Body of pancreas (tissue), 4 donors: ENCODE data around the gene SAMD14. TPM values are rescaled to one million over a fixed set of nuclear protein-coding genes. Genes with fewer than 3 reads are reported as not detected.

ENCODE experiments used
- ATAC-seq: fragments of 150-250 bp; one replicate; pipeline ENCODE4 v1.9.1; 2016
- DNase-seq, 4 donors: peaks; one replicate each; pipeline ENCODE4 v3.0.0-alpha.2; 2019
- H3K27ac ChIP-seq, 4 donors: fragments of 200-600 bp; sonication (generic); 1 replicate in 3 of 4; 2 replicates in 1 of 4; pipeline versions ENCODE4 v1.5.1 to v1.6.1; 2016 to 2019; ENCODE audit warnings: mild to moderate bottlenecking in 1 of 4, mixed read lengths in 1 of 4, moderate library complexity in 1 of 4
- H3K27me3 ChIP-seq, 2 donors: fragments of 200-600 bp; sonication (generic); one replicate each; pipeline ENCODE4 v1.6.0; 2016; ENCODE audit warnings: mild to moderate bottlenecking in 1 of 2
- H3K36me3 ChIP-seq, 2 donors: fragments of 200-600 bp; sonication (generic); replicated peaks in 1 of 2; 2 replicates each; pipeline ENCODE4 v1.5.1; 2016; ENCODE audit warnings: low read depth in 2 of 2; ENCODE audit not compliant: insufficient read depth in 1 of 2
- H3K4me1 ChIP-seq: fragments of 200-600 bp; sonication (generic); one replicate; pipeline ENCODE4 v1.6.0; 2016
- H3K4me3 ChIP-seq, 2 donors: fragments of 200-600 bp; sonication (generic); 1 replicate in 1 of 2; 2 replicates in 1 of 2; pipeline ENCODE4 v1.5.1; 2016 to 2019
- H3K9me3 ChIP-seq, 3 donors: fragments of 200-600 bp; sonication (generic); 1 replicate in 2 of 3; 2 replicates in 1 of 3; pipeline ENCODE4 v1.5.1; 2016
- CTCF ChIP-seq, 7 experiments: fragments of 450-650 bp in 4 of 7; fragments of 200-600 bp in 3 of 7; sonication (generic) in 3 of 7; IDR thresholded peaks; one replicate each; pipeline ENCODE4 v1.5.1; 2016 to 2019; ENCODE audit warnings: antibody characterized with exemption in 7 of 7
- POLR2A ChIP-seq, 3 donors: fragments of 450-650 bp; IDR thresholded peaks; one replicate each; pipeline ENCODE4 v1.6.1; 2016; ENCODE audit warnings: antibody characterized with exemption in 3 of 3, mild to moderate bottlenecking in 2 of 3
- WGBS, 2 donors: methylation state at CpG; one replicate each; pipeline ENCODE4 v1.1.5; 2017; 5-methylcytosine and 5-hydroxymethylcytosine counted together
- intact Hi-C: fragments of 100-400 bp; cut with DNase I; formaldehyde crosslinking; loops from one replicate; pipeline ENCODE4 v1.15.1; 2023
- total RNA-seq, 2 donors: library from RNA; depleted of rRNA; stranded (reverse); fragments of >200 nt; gene quantifications; one replicate each; pipeline ENCODE4 v1.1.0, GENCODE V29; 2016

Gene SAMD14
- total RNA-seq, 2 donors from 2014 or later, result not detected

DNA sequence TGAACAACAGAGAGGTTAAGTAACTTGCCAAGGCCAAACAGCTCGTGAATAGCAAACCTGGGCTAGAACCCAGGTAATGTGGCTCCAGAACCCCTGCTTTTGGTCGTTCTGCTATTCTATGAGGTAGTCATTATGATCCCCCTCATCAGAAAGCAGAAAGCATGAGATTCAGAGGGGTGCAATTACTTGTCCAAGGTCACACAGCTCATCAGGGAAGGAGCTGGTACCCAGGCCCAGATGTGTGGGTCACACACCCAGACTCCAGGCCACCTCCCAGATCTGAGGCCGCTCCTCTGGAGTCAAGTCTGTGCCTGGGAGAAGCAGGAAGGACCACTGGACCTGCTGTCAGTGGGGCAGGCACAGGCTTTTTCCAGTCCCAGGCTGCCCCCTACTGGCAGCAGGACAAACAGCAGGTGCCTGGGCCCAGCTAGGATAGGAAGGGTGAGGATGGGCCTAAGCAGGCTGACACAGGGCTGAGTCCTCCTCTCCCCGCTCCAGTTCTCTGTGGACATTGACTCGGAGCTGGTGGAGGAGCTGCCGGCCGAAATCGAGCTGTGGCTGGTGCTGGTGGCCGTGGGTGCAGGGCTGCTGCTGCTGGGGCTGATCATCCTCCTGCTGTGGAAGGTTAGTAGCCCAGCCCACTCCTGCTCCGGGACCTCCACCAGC is 42.6 kb downstream of the SAMD14 start:
- Histone ChIP-seq H3K4me1 (no peaks in the 10 kb centered on the region), H3K9me3 (no peaks in the 10 kb centered on the region), H3K27me3 (no peaks in the 10 kb centered on the region), H3K4me3 (no peak overlapping the region), H3K27ac (no peak overlapping the region), H3K36me3 (peaks cover 0 to 5% of the 10 kb centered on the region in 2 donors)
- intact Hi-C loops, result loop anchor here (5.0 kb wide), 1 partner anchor 60 kb away; no protein-coding TSS in a partner anchor
- ATAC-seq, result peak; percentile 84
- 33 to 36% methylated on average over 8 to 10 of the region's 10 CpGs for WGBS, 2 donors
- TF ChIP-seq POLR2A (IDR thresholded peaks at IDR 0.05) (no peak), CTCF (IDR thresholded peaks at IDR 0.05) (peak; percentile 87 to 96 (median 92))
- peak; percentile 77 to 80 (median 77) for DNase-seq

GRCh38 chr17:50081757-50082156 is 48.2 kb downstream of the SAMD14 start:
- H3K27ac ChIP-seq, result no peak overlapping the region
- intact Hi-C loops, result no loop called here
- 83 to 84% methylated on average over 5 of the region's 5 CpGs for WGBS, 2 donors
- no peak for TF ChIP-seq CTCF (IDR thresholded peaks at IDR 0.05)
- no peak for TF ChIP-seq POLR2A (IDR thresholded peaks at IDR 0.05)
- ATAC-seq, result no peak
- no peak for DNase-seq
- no peak overlapping the region for H3K4me3 ChIP-seq
- H3K4me1 ChIP-seq, result no peaks in the 10 kb centered on the region
- no peaks in the 10 kb centered on the region for H3K27me3 ChIP-seq
- H3K36me3 ChIP-seq, result peaks cover 0 to 7% of the 10 kb centered on the region in 2 donors
- no peaks in the 10 kb centered on the region for H3K9me3 ChIP-seq

DNA sequence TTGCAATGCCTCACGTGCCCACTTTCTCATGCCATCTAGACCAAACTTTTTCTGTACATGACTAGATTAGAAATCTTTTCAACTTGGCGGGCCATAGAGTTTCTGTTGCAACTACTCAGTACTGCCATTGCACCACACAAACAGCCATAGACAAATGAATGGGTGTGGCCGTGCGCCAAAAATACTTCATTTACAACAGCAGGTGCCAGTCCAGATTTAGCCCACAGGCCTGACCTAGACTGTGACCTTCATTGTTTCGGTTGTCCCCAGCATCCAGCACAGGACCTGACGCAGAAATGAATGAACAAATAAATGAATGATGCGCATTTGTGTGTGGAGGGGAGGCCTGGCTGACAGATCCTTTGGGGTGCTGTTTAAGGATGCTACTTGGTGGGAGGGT is 49.1 kb downstream of the SAMD14 start:
- Histone ChIP-seq H3K4me3 (no peak overlapping the region), H3K4me1 (no peaks in the 10 kb centered on the region), H3K27ac (no peak overlapping the region), H3K36me3 (peaks cover 0 to 7% of the 10 kb centered on the region in 2 donors), H3K9me3 (no peaks in the 10 kb centered on the region), H3K27me3 (no peaks in the 10 kb centered on the region)
- no peak for DNase-seq
- intact Hi-C loops, result no loop called here
- TF ChIP-seq POLR2A (IDR thresholded peaks at IDR 0.05) (no peak), CTCF (IDR thresholded peaks at IDR 0.05) (no peak)
- 78 to 86% methylated on average over 7 of the region's 7 CpGs for WGBS, 2 donors
- ATAC-seq, result no peak

DNA sequence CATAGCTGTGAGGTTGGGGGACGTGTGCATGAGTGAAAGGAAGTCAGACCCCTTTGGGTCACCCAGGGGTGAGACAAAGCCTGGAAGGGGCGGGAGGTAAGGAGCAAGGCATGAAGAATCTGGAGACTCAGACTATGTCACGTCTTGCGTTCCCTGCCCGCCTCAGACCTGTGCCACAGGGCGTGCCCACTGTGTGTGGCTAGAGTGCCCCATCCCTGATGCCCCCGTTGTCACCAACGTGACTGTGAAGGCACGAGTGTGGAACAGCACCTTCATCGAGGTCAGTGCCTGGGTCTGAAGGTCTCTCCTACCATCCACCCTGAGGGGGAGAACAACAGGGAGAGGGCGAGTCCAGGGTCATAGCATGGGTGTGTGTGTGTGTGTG is 49.9 kb downstream of the SAMD14 start:
- H3K9me3 ChIP-seq, result no peaks in the 10 kb centered on the region
- WGBS, 2 donors, result 87 to 94% methylated on average over 4 to 11 of the region's 11 CpGs
- ATAC-seq (no peak), DNase-seq (no peak)
- H3K27me3 ChIP-seq, result no peaks in the 10 kb centered on the region
- no peak overlapping the region for H3K4me3 ChIP-seq
- H3K36me3 ChIP-seq, result peaks cover 0 to 7% of the 10 kb centered on the region in 2 donors
- no peaks in the 10 kb centered on the region for H3K4me1 ChIP-seq
- intact Hi-C loops, result no loop called here
- no peak overlapping the region for H3K27ac ChIP-seq
- TF ChIP-seq CTCF (IDR thresholded peaks at IDR 0.05) (no peak), POLR2A (IDR thresholded peaks at IDR 0.05) (no peak)
